UCSD-AML1 (cell line): Measurements from ENCODE around the gene RPRD2.
"Not testable (repeated sequence)": the region's sequence is repeated elsewhere in the genome, so short reads cannot be mapped to it uniquely, and the experiment has no call there.

Source experiments
- DNase-seq: peaks from one replicate; lab custom pipeline; 2025; ENCODE audit not compliant: unreplicated experiment; lab: John Stamatoyannopoulos, UW

RPRD2 gene

GRCh38 chr1:150363426-150364230 lies at the start of gene RPRD2:
Gene RPRD2, plus strand, starts transcription at chr1:150364147. Its CDS starts 568 bp downstream, at chr1:150364715.
- peak; percentile 99 for DNase-seq

- not testable (repeated sequence) for DNase-seq
Observed at GRCh38 chr1:150314691-150315090, 49.3 kb upstream of the RPRD2 start.

GRCh38 chr1:150320667-150320978 lies 43.3 kb upstream of the RPRD2 start:
- no peak for DNase-seq

GRCh38 chr1:150321826-150322166 lies 42.2 kb upstream of the RPRD2 start:
- no peak for DNase-seq

GRCh38 chr1:150322310-150322709 lies 41.6 kb upstream of the RPRD2 start:
- no peak for DNase-seq

GRCh38 chr1:150332651-150333290 lies 31.2 kb upstream of the RPRD2 start:
- no peak for DNase-seq

- DNase-seq, result no peak
Observed at GRCh38 chr1:150346316-150346715, 17.6 kb upstream of the RPRD2 start.

GRCh38 chr1:150352866-150353265 lies 11.1 kb upstream of the RPRD2 start:
- no peak for DNase-seq

- no peak for DNase-seq
Observed at GRCh38 chr1:150362721-150363425, 1.1 kb upstream of the RPRD2 start.

GRCh38 chr1:150364231-150365003 lies 470 bp downstream of the RPRD2 start:
- DNase-seq, result peak; percentile 76

GRCh38 chr1:150365941-150366340 lies 2.0 kb downstream of the RPRD2 start:
- DNase-seq, result no peak

GRCh38 chr1:150366416-150367296 lies 2.7 kb downstream of the RPRD2 start:
- DNase-seq, result no peak

GRCh38 chr1:150371110-150371509 lies 7.2 kb downstream of the RPRD2 start:
- DNase-seq, result no peak

- DNase-seq, result no peak
Observed at GRCh38 chr1:150372580-150372979, 8.6 kb downstream of the RPRD2 start.

- no peak for DNase-seq
Observed at GRCh38 chr1:150376110-150376509, 12.2 kb downstream of the RPRD2 start.

GRCh38 chr1:150383631-150384324 lies 19.8 kb downstream of the RPRD2 start:
- no peak for DNase-seq

- DNase-seq, result no peak
Observed at GRCh38 chr1:150385537-150386445, 21.8 kb downstream of the RPRD2 start.

- DNase-seq, result no peak
Observed at GRCh38 chr1:150386592-150386991, 22.6 kb downstream of the RPRD2 start.

- DNase-seq, result no peak
Observed at GRCh38 chr1:150387200-150387599, 23.3 kb downstream of the RPRD2 start.
